Measurements from ENCODE around the gene NMNAT1. TPM values are rescaled to one million over a fixed set of nuclear protein-coding genes. Genes with fewer than 3 reads are reported as not detected.
A peak's percentile ranks its signal among the peaks of the same experiment; 100 is the strongest.

The NMNAT1 gene
- total RNA-seq (2021; fragmentation: NEBNext Ultra II Directional; extraction: Animal tissue kit (Norgen Biotek cat#: 25700)) (2.0 and 2.5 TPM in 2 replicates), polyA plus RNA-seq (2011; rRNA removed) (1.8 and 2.0 TPM in 2 replicates), polyA minus RNA-seq (2011; rRNA and poly(A)+ RNA removed) (3.0 and 4.8 TPM in 2 replicates)
- polyA plus RNA-seq (2011; cell fraction: cytosol; rRNA removed): 2.9 TPM
- 1.3 TPM for polyA plus RNA-seq (2011; cell fraction: nucleus; rRNA removed)
- polyA plus RNA-seq (2012, experiment 1 of 2): 2.7 to 4.7 TPM (median 3.3 TPM) in 4 replicates
- 0.47 TPM for polyA plus RNA-seq (2012, experiment 2 of 2)
- 2.5 TPM for polyA plus RNA-seq (2013, experiment 1 of 2)
- polyA plus RNA-seq (2013, experiment 2 of 2): 2.0 TPM
- polyA minus RNA-seq (2011; cell fraction: cytosol; rRNA and poly(A)+ RNA removed): 1.3 TPM
- 1.2 TPM for polyA minus RNA-seq (2011; cell fraction: nucleus; rRNA and poly(A)+ RNA removed)
- long read RNA-seq, experiment 1, partial matches to known transcripts: 1 of 1 reads
- long read RNA-seq, experiment 1, other reads (novel, unspliced or antisense): 0 of 1 reads
- long read RNA-seq, experiment 2, partial matches to known transcripts: 2 of 5 reads
- long read RNA-seq, experiment 2, other reads (novel, unspliced or antisense): 0 of 5 reads

- Histone ChIP-seq H3K79me2 (ENCODE audit: control insufficient read depth in 1 of 2, insufficient read depth in 2 of 2, low read length in 2 of 2) (no peaks in the 10 kb centered on the region), H3K4me2 (ENCODE audit: insufficient read depth in 1 of 2, low read depth in 2 of 2, low read length in 2 of 2) (peak within 1 kb of the TSS; percentile 89 to 91), H4K91ac (replicated peaks; ENCODE audit: insufficient read length, low read length) (peak within 1 kb of the TSS; percentile 47), H2BK5ac (ENCODE audit: low read depth, low read length) (peak within 1 kb of the TSS; percentile 83), H3K23ac (ENCODE audit: insufficient read length) (no peak within 1 kb of the TSS), H3K27me3 (replicated peaks in 1 of 4; ENCODE audit: control insufficient read depth in 3 of 4, extremely low read depth in 1 of 4, insufficient read depth in 3 of 4, low read length in 3 of 4) (no peaks in the 10 kb centered on the region), H3K9me3 (ENCODE audit: insufficient read depth in 2 of 2, low read depth in 1 of 2, low read length in 1 of 2) (no peaks in the 10 kb centered on the region), H2AK5ac (ENCODE audit: low read depth, low read length) (no peak within 1 kb of the TSS), H3K4me3 (ENCODE audit: extremely low read depth in 1 of 4, insufficient read depth in 2 of 4, low read depth in 3 of 4, low read length in 4 of 4) (peak within 1 kb of the TSS; percentile 72 to 94 (median 88)), H2BK20ac (ENCODE audit: low read length) (no peak within 1 kb of the TSS), H3K56ac (replicated peaks; ENCODE audit: insufficient read length, low read depth, low read length) (peak within 1 kb of the TSS; percentile 62), H3K36me3 (ENCODE audit: control insufficient read depth in 2 of 4, insufficient read depth in 4 of 4, low read length in 3 of 4) (no peaks in the 10 kb centered on the region), H3K14ac (ENCODE audit: insufficient read length) (no peak within 1 kb of the TSS), H3K9ac (replicated peaks in 1 of 4; ENCODE audit: extremely low read depth in 1 of 4, low read depth in 3 of 4, low read length in 3 of 4) (peak within 1 kb of the TSS; percentile 71 to 95 (median 80)), H2BK12ac (ENCODE audit: low read depth, low read length) (peak within 1 kb of the TSS; percentile 50; the same call in 1 of the 2 replicates), H2BK15ac (ENCODE audit: low read length) (no peak within 1 kb of the TSS; the same call in 1 of the 2 replicates), H3K18ac (ENCODE audit: extremely low read depth, low read length) (peak within 1 kb of the TSS; percentile 78), H3K79me1 (ENCODE audit: low read depth, low read length) (no peaks in the 10 kb centered on the region), H4K5ac (ENCODE audit: insufficient read length, low read depth, low read length) (no peak within 1 kb of the TSS), H2BK120ac (replicated peaks; ENCODE audit: low read depth, low read length) (no peak within 1 kb of the TSS), H2AFZ (ENCODE audit: low read length) (peak within 1 kb of the TSS; percentile 87), H4K8ac (ENCODE audit: extremely low read depth, insufficient read depth, low read length) (peak within 1 kb of the TSS; percentile 76), H3K4ac (replicated peaks; ENCODE audit: insufficient read length, low read depth, low read length) (peak within 1 kb of the TSS; percentile 87), H3K23me2 (ENCODE audit: low read depth, low read length) (peaks cover 5% of the 10 kb centered on the region; the same call in 1 of the 2 replicates), H4K20me1 (replicated peaks in 1 of 2; ENCODE audit: control insufficient read depth in 1 of 2, insufficient read depth in 2 of 2, low read length in 2 of 2) (no peaks in the 10 kb centered on the region), H3K4me1 (replicated peaks in 1 of 4; ENCODE audit: control insufficient read depth in 3 of 4, insufficient read depth in 4 of 4, low read length in 3 of 4) (no peaks in the 10 kb centered on the region), H3K27ac (ENCODE audit: low read depth, low read length) (peak within 1 kb of the TSS; percentile 76)
- FAIRE-seq (no peak), DNase-seq (ENCODE audit: low read depth in 1 of 2, low spot score in 2 of 2) (peak; percentile 81 to 94)
- WGBS, 2 experiments (ENCODE audit: extremely low coverage in 1 of 2, insufficient coverage in 1 of 2, insufficient read length in 1 of 2, insufficient replicate concordance in 2 of 2, low coverage in 1 of 2, low lambda C conversion rate in 2 of 2, missing lambda C conversion rate in 1 of 2): 1% methylated on average over 48 of the region's 53 CpGs; no CpG with 5 or more reads in 1 of the 2 experiments
- POLR2A ChIA-PET (ENCODE audit: partially characterized antibody): interaction anchor here (0.6 to 2.6 kb wide), 31 partner anchors 10 to 329 kb away, joined by 3 to 12 read pairs (median 5); partner anchors contain the start of genes CTNNBIP1, KIF1B and UBE4B
- CTCF ChIA-PET (ENCODE audit: partially characterized antibody): interaction anchor here (0.6 to 4.3 kb wide), 21 partner anchors 10 to 274 kb away, joined by 3 to 55 read pairs (median 4); no protein-coding TSS in a partner anchor
- TF ChIP-seq SP1 (IDR thresholded peaks at IDR 0.05; ENCODE audit: low read depth, low read length): peak; percentile 87
- TF ChIP-seq HDAC6 (IDR thresholded peaks at IDR 0.05; ENCODE audit: low read depth, low read length): no peak
- peak in 1 of 2 experiments; percentile 15; a peak in 1 of 4 replicates for TF ChIP-seq RAD21 (IDR thresholded peaks at IDR 0.05 in 1 of 2, conservative IDR thresholded peaks at IDR 0.05 in 1 of 2; ENCODE audit: low read depth in 2 of 2, low read length in 2 of 2)
- TF ChIP-seq POU5F1 (IDR thresholded peaks at IDR 0.05; ENCODE audit: low read depth, low read length): no peak
- no peak for TF ChIP-seq ATF3 (IDR thresholded peaks at IDR 0.05; ENCODE audit: insufficient read depth, low read depth, low read length)
- peak; percentile 70 for TF ChIP-seq CHD2 (IDR thresholded peaks at IDR 0.05; ENCODE audit: low read length)
- TF ChIP-seq SIRT6 (IDR thresholded peaks at IDR 0.05; ENCODE audit: low read length): no peak
These were observed at the start of gene NMNAT1, which contains the start of gene LZIC for GRCh38 chr1:9942939-9943788. Gene NMNAT1, plus strand, starts transcription at chr1:9943475. Its CDS starts 28,599 bp downstream, at chr1:9972074. Gene LZIC, minus strand, starts transcription at chr1:9943391. Its CDS starts 6,772 bp downstream, at chr1:9936619.

All from H1 (cell line).